Endodermal cell (in vitro differentiated cells): ENCODE measurements around the gene DDX52. TPM values are rescaled to one million over a fixed set of nuclear protein-coding genes. Genes with fewer than 3 reads are reported as not detected.

Experiments used
- DNase-seq: peaks from one replicate; pipeline ENCODE4 v3.0.0-alpha.2; 2017
- H3K27ac ChIP-seq: 2 replicates; pipeline ENCODE4 v1.5.1; 2013; ENCODE audit warnings: mild to moderate bottlenecking, low read depth, low read length, moderate library complexity
- H3K27me3 ChIP-seq: 2 replicates; pipeline ENCODE4 v1.6.1; 2013; ENCODE audit warnings: mild to moderate bottlenecking, low read length, moderate library complexity; ENCODE audit not compliant: insufficient read depth, control insufficient read depth, poor library complexity, severe bottlenecking
- H3K36me3 ChIP-seq: 2 replicates; pipeline ENCODE4 v1.7.0; 2013; ENCODE audit warnings: mild to moderate bottlenecking, low read length, moderate library complexity; ENCODE audit not compliant: control insufficient read depth, insufficient read depth
- H3K4me1 ChIP-seq: one replicate; pipeline ENCODE4 v1.7.0; 2013; ENCODE audit warnings: low read length; ENCODE audit not compliant: control insufficient read depth, insufficient read depth
- H3K4me3 ChIP-seq: 2 replicates; pipeline ENCODE4 v1.5.1; 2013; ENCODE audit warnings: mild to moderate bottlenecking, low read length, moderate library complexity
- H3K9ac ChIP-seq: 2 replicates; pipeline ENCODE4 v1.6.1; 2013; ENCODE audit warnings: mild to moderate bottlenecking, low read length, moderate library complexity; ENCODE audit not compliant: poor library complexity, severe bottlenecking; ENCODE audit errors: extremely low read depth
- H3K9me3 ChIP-seq: 2 replicates; pipeline ENCODE4 v1.6.1; 2013; ENCODE audit warnings: mild to moderate bottlenecking, low read length, moderate library complexity; ENCODE audit not compliant: control insufficient read depth
- H3K27ac Mint-ChIP-seq: 2 replicates; pipeline ENCODE4 v1.8.0; 2020; ENCODE audit warnings: mixed read lengths
- H3K27me3 Mint-ChIP-seq: 2 replicates; pipeline ENCODE4 v1.8.0; 2021; ENCODE audit warnings: mild to moderate bottlenecking, mixed read lengths; ENCODE audit not compliant: insufficient read depth
- H3K36me3 Mint-ChIP-seq: 2 replicates; pipeline ENCODE4 v1.8.0; 2020; ENCODE audit warnings: low read depth, mixed read lengths
- H3K4me1 Mint-ChIP-seq: 2 replicates; pipeline ENCODE4 v1.8.0; 2020; ENCODE audit warnings: mixed read lengths
- H3K4me3 Mint-ChIP-seq: 2 replicates; pipeline ENCODE4 v1.8.0; 2020; ENCODE audit warnings: mild to moderate bottlenecking, moderate library complexity, mixed read lengths
- H3K9me3 Mint-ChIP-seq: 2 replicates; pipeline ENCODE4 v1.8.0; 2020; ENCODE audit warnings: mild to moderate bottlenecking, mixed read lengths
- CTCF ChIP-seq: fragments of 200-600 bp; sonication (generic); conservative IDR thresholded peaks from 2 replicates; pipeline ENCODE4 v1.5.0; 2021; ENCODE audit warnings: antibody characterized with exemption, mild to moderate bottlenecking
- WGBS, 2 experiments: methylation state at CpG; one replicate each; pipeline versions ENCODE4 v1.1.5 to v1.1.7; 2013; ENCODE audit warnings: missing lambda C conversion rate in 2 of 2, mixed read lengths in 1 of 2; ENCODE audit not compliant: insufficient coverage in 1 of 2, insufficient read length in 1 of 2; 5-methylcytosine and 5-hydroxymethylcytosine counted together
- total RNA-seq, 2 donors: library from RNA; stranded (reverse); fragmentation: NEBNext Ultra II Directional in 1 of 2; extraction: Animal tissue kit (Norgen Biotek cat#: 25700) in 1 of 2; gene quantifications; 2 replicates in 1 of 2; 3 replicates in 1 of 2; pipeline ENCODE4 v1.2.1, GENCODE V29; 2021

Gene DDX52
- total RNA-seq, 2 donors from 2014 or later: 51.5 to 63.3 TPM

GRCh38 chr17:37662353-37662752 is 19.1 kb upstream of the DDX52 start:
- Mint-ChIP-seq H3K4me1 (peaks cover 19% of the 10 kb centered on the region), H3K27ac (peak overlapping the region; percentile 49), H3K9me3 (no peaks in the 10 kb centered on the region), H3K4me3 (no peak overlapping the region), H3K36me3 (no peaks in the 10 kb centered on the region), H3K27me3 (no peaks in the 10 kb centered on the region)
- 64% methylated on average over 4 of the region's 4 CpGs; no CpG with 5 or more reads in 1 of the 2 experiments for whole genome bisulfite sequencing, 2 experiments
- no peak for TF ChIP-seq CTCF
- H3K27ac ChIP-seq: no peak overlapping the region
- peak; percentile 73 for DNase-seq
- no peaks in the 10 kb centered on the region for H3K36me3 ChIP-seq
- no peak overlapping the region for H3K4me3 ChIP-seq
- H3K9ac ChIP-seq: no peak overlapping the region
- no peaks in the 10 kb centered on the region for H3K27me3 ChIP-seq
- H3K4me1 ChIP-seq: no peaks in the 10 kb centered on the region
- no peaks in the 10 kb centered on the region for H3K9me3 ChIP-seq

GRCh38 chr17:37661400-37662014 is 18.3 kb upstream of the DDX52 start:
- Mint-ChIP-seq H3K27me3 (no peaks in the 10 kb centered on the region), H3K9me3 (no peaks in the 10 kb centered on the region), H3K4me1 (peaks cover 19% of the 10 kb centered on the region), H3K4me3 (no peak overlapping the region), H3K36me3 (no peaks in the 10 kb centered on the region), H3K27ac (no peak overlapping the region)
- Histone ChIP-seq H3K27me3 (no peaks in the 10 kb centered on the region), H3K27ac (no peak overlapping the region), H3K9ac (no peak overlapping the region), H3K9me3 (no peaks in the 10 kb centered on the region), H3K4me1 (no peaks in the 10 kb centered on the region), H3K4me3 (no peak overlapping the region), H3K36me3 (no peaks in the 10 kb centered on the region)
- no peak for DNase-seq
- peak; percentile 69 for TF ChIP-seq CTCF
- 43% methylated on average over 1 of the region's 1 CpG; no CpG with 5 or more reads in 1 of the 2 experiments for WGBS, 2 experiments

GRCh38 chr17:37659925-37660324 is 16.7 kb upstream of the DDX52 start:
- no peak for DNase-seq
- H3K4me3 ChIP-seq: no peak overlapping the region
- TF ChIP-seq CTCF: peak; percentile 39
- no peaks in the 10 kb centered on the region for H3K36me3 ChIP-seq
- Mint-ChIP-seq H3K4me1 (peaks cover 15% of the 10 kb centered on the region), H3K4me3 (no peak overlapping the region), H3K9me3 (no peaks in the 10 kb centered on the region), H3K36me3 (no peaks in the 10 kb centered on the region), H3K27ac (no peak overlapping the region), H3K27me3 (no peaks in the 10 kb centered on the region)
- no peaks in the 10 kb centered on the region for H3K9me3 ChIP-seq
- 80 to 86% methylated on average over 1 to 5 of the region's 5 CpGs for WGBS, 2 experiments
- H3K27ac ChIP-seq: no peak overlapping the region
- no peak overlapping the region for H3K9ac ChIP-seq
- H3K4me1 ChIP-seq: no peaks in the 10 kb centered on the region
- no peaks in the 10 kb centered on the region for H3K27me3 ChIP-seq
